Ascending aorta (tissue), 2 donors: ENCODE data around the gene PHB1. TPM values are rescaled to one million over a fixed set of nuclear protein-coding genes. Genes with fewer than 3 reads are reported as not detected.

Experiments used
- DNase-seq, 2 donors: peaks; one replicate each; pipeline ENCODE4 v3.0.0-alpha.2; 2019; ENCODE audit warnings: low spot score in 2 of 2
- H3K27ac ChIP-seq, 2 donors: fragments of 200-600 bp; sonication (generic); one replicate each; pipeline ENCODE4 v1.5.1; 2016 to 2017; ENCODE audit warnings: mild to moderate bottlenecking in 1 of 2
- H3K27me3 ChIP-seq: fragments of 200-600 bp; sonication (generic); one replicate; pipeline ENCODE4 v1.5.1; 2017
- H3K36me3 ChIP-seq, 2 donors: fragments of 200-600 bp; sonication (generic); one replicate each; pipeline ENCODE4 v1.5.1; 2016
- H3K4me1 ChIP-seq, 2 donors: fragments of 200-600 bp; sonication (generic); one replicate each; pipeline ENCODE4 v1.5.1; 2016 to 2017; ENCODE audit warnings: mild to moderate bottlenecking in 1 of 2
- H3K4me3 ChIP-seq, 2 donors: fragments of 200-600 bp; sonication (generic); one replicate each; pipeline ENCODE4 v1.5.1; 2016 to 2017; ENCODE audit warnings: mild to moderate bottlenecking in 1 of 2
- H3K9me3 ChIP-seq, 2 donors: fragments of 200-600 bp; sonication (generic); one replicate each; pipeline ENCODE4 v1.5.1; 2016
- CTCF ChIP-seq, 3 experiments: fragments of 200-600 bp in 2 of 3; fragments of 450-650 bp in 1 of 3; sonication (generic) in 2 of 3; IDR thresholded peaks; one replicate each; pipeline ENCODE4 v1.5.1; 2016 to 2019; ENCODE audit warnings: antibody characterized with exemption in 3 of 3, mild to moderate bottlenecking in 1 of 3, moderate library complexity in 1 of 3
- intact Hi-C: fragments of 100-400 bp; cut with DNase I; formaldehyde crosslinking; loops from one replicate; pipeline ENCODE4 v1.15.1; 2023
- total RNA-seq: library from RNA; depleted of rRNA; stranded (reverse); fragments of >200 nt; gene quantifications from one replicate; pipeline ENCODE4 v1.1.0, GENCODE V29; 2016

The PHB1 gene
- total RNA-seq, 1 donor from 2014 or later = 79.6 TPM

DNA sequence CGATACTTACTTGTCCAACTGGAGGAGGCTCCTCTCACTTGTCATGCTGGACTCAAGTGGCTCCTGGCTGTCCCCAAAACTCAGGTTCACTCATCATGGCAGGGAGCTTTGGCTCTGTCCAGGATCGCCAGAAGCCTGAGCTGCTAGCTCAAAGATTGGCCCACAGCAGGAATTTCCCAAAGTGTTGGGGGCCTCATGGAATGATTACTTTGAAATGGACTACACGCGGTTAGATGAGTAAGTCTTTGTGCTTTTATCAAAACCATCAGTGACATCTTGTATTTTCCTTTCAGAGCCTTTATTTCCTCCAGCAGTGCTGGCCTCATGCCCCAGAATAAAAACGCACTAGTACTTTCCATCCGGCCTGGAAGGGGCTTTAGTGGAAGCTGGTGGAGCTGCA is 29.2 kb upstream of the PHB1 start:
- H3K27me3 ChIP-seq = no peaks in the 10 kb centered on the region
- H3K36me3 ChIP-seq = no peaks in the 10 kb centered on the region

GRCh38 chr17:49442041-49442440 is 27.4 kb upstream of the PHB1 start:
- Histone ChIP-seq H3K4me3 (no peak overlapping the region), H3K4me1 (no peaks in the 10 kb centered on the region), H3K36me3 (no peaks in the 10 kb centered on the region), H3K27ac (no peak overlapping the region), H3K27me3 (peaks cover 8% of the 10 kb centered on the region), H3K9me3 (no peaks in the 10 kb centered on the region)
- DNase-seq = no peak
- TF ChIP-seq CTCF (IDR thresholded peaks at IDR 0.05) = no peak
- intact Hi-C loops = no loop called here

More for the DNA sequence above, 29.2 kb upstream of the PHB1 start:
- no peak for DNase-seq
- Histone ChIP-seq H3K27ac (no peak overlapping the region), H3K4me1 (no peaks in the 10 kb centered on the region), H3K9me3 (no peaks in the 10 kb centered on the region), H3K4me3 (no peak overlapping the region)
- intact Hi-C loops = no loop called here
- TF ChIP-seq CTCF (IDR thresholded peaks at IDR 0.05) = no peak

GRCh38 chr17:49441578-49441977 is 26.9 kb upstream of the PHB1 start:
- intact Hi-C loops = no loop called here
- no peak for DNase-seq
- peaks cover 8% of the 10 kb centered on the region for H3K27me3 ChIP-seq

GRCh38 chr17:49440581-49440980 is 25.9 kb upstream of the PHB1 start:
- Histone ChIP-seq H3K27me3 (peaks cover 8% of the 10 kb centered on the region), H3K9me3 (no peaks in the 10 kb centered on the region), H3K27ac (no peak overlapping the region), H3K4me1 (no peaks in the 10 kb centered on the region), H3K36me3 (no peaks in the 10 kb centered on the region), H3K4me3 (no peak overlapping the region)
- DNase-seq = no peak
- no peak for TF ChIP-seq CTCF (IDR thresholded peaks at IDR 0.05)
- intact Hi-C loops = no loop called here

More at GRCh38 chr17:49441578-49441977, 26.9 kb upstream of the PHB1 start:
- no peak for TF ChIP-seq CTCF (IDR thresholded peaks at IDR 0.05)
- H3K4me1 ChIP-seq = no peaks in the 10 kb centered on the region
- no peak overlapping the region for H3K27ac ChIP-seq
- no peaks in the 10 kb centered on the region for H3K36me3 ChIP-seq
- no peaks in the 10 kb centered on the region for H3K9me3 ChIP-seq
- H3K4me3 ChIP-seq = no peak overlapping the region

- DNase-seq = no peak
- Histone ChIP-seq H3K27ac (no peak overlapping the region), H3K36me3 (no peaks in the 10 kb centered on the region), H3K9me3 (no peaks in the 10 kb centered on the region), H3K4me3 (no peak overlapping the region), H3K4me1 (no peaks in the 10 kb centered on the region), H3K27me3 (peaks cover 8% of the 10 kb centered on the region)
- intact Hi-C loops = loop anchor here (10.0 kb wide), 1 partner anchor 285 kb away; no protein-coding TSS in a partner anchor
- TF ChIP-seq CTCF (IDR thresholded peaks at IDR 0.05) = no peak
Measured at GRCh38 chr17:49439673-49440571, 25.2 kb upstream of the PHB1 start.
